Activated T-cell treated with anti-CD3 and anti-CD28 coated beads, Interleukin-2, amount 50 U/mL, for 4 hours (primary cell): ENCODE data around the gene LARP4. TPM values are rescaled to one million over a fixed set of nuclear protein-coding genes. Genes with fewer than 3 reads are reported as not detected.
"Not testable (repeated sequence)": the region's sequence is repeated elsewhere in the genome, so short reads cannot be mapped to it uniquely, and the experiment has no call there.

ENCODE experiments used
- ATAC-seq, 2 donors: fragments of 200-7000 bp; cut with Tn5 transposase; one replicate each; pipeline ENCODE4 v1.10.0; 2021
- DNase-seq: peaks from one replicate; pipeline ENCODE4 v3.0.0-alpha.2; 2020
- H3K27me3 Mint-ChIP-seq: one replicate; pipeline ENCODE4 v1.8.0; 2021; ENCODE audit warnings: low read depth, mixed read lengths
- H3K36me3 Mint-ChIP-seq: one replicate; pipeline ENCODE4 v1.8.0; 2022; ENCODE audit warnings: mixed read lengths; ENCODE audit not compliant: insufficient read depth
- H3K4me1 Mint-ChIP-seq: one replicate; pipeline ENCODE4 v1.8.0; 2021; ENCODE audit warnings: low read depth, mixed read lengths
- H3K4me3 Mint-ChIP-seq: one replicate; pipeline ENCODE4 v1.8.0; 2021; ENCODE audit warnings: mild to moderate bottlenecking, moderate library complexity, mixed read lengths
- H3K9me3 Mint-ChIP-seq: one replicate; pipeline ENCODE4 v1.8.0; 2021; ENCODE audit warnings: mixed read lengths
- total RNA-seq, 3 donors: library from RNA; stranded (reverse); gene quantifications; one replicate each; pipeline ENCODE4 v1.2.1, GENCODE V29; 2021

LARP4 gene
- total RNA-seq, result 100 to 1,000 TPM; 113 to 133 (median 127) TPM

DNA sequence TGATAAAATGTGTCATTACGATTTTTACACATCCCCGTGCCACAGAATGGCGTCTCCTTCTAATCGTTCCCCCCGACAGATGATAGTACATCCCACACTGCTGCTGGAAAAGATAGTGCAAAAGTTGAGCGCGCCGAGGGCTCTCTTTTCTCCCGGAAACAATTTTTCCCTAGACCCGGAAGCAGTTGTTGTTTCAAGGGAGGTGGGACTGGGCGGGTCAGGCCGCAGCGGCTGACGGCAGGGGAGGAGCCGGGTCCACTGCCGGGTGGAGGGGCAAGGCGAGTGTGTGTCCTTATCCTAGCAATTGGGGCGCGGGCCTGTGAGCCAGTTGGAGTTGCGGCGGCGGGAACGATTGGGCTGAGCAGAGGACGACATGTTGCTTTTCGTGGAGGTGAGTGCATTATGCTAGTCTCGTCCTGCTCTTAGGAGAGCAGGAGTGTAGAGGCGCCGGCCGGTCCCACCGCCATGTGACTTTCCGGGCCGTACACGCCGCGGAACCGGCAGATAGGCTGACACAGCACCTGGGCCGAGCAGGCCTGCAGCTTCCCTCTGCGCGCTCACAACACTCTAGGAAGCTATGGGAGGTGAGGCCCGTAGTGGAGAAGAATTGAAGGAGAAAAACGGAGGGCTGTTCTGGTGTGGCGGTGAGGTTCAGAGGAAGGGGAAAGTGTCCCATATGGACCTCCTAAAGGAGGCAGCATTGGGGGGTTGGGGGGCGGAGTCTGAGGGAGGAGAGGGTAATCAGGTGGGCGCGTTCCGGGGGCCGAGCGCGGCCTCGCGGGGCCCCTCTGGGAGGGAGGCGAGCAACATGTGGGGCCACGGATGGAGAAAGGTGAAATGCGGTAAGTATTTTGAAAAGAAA, at the start of gene LARP4:
Gene LARP4 (plus strand): TSS at position 248 of the 862 bp plus-strand sequence. CDS start 126 bp downstream, at position 374.
- H3K27me3 Mint-ChIP-seq, result peaks cover 5% of the 10 kb centered on the region
- ATAC-seq (peak; percentile 96 to 97), DNase-seq (peak; percentile 83)
- peaks cover 4% of the 10 kb centered on the region for H3K9me3 Mint-ChIP-seq
- peaks cover 10% of the 10 kb centered on the region for H3K36me3 Mint-ChIP-seq
- H3K4me1 Mint-ChIP-seq, result peaks cover 33% of the 10 kb centered on the region
- peak within 1 kb of the TSS; percentile 96 for H3K4me3 Mint-ChIP-seq

GRCh38 chr12:50351120-50352043, 49.3 kb upstream of the LARP4 start:
- H3K9me3 Mint-ChIP-seq, result no peaks in the 10 kb centered on the region
- no peaks in the 10 kb centered on the region for H3K4me1 Mint-ChIP-seq
- no peaks in the 10 kb centered on the region for H3K27me3 Mint-ChIP-seq
- H3K4me3 Mint-ChIP-seq, result no peak overlapping the region
- H3K36me3 Mint-ChIP-seq, result no peaks in the 10 kb centered on the region
- DNase-seq (no peak), ATAC-seq (no peak)

DNA sequence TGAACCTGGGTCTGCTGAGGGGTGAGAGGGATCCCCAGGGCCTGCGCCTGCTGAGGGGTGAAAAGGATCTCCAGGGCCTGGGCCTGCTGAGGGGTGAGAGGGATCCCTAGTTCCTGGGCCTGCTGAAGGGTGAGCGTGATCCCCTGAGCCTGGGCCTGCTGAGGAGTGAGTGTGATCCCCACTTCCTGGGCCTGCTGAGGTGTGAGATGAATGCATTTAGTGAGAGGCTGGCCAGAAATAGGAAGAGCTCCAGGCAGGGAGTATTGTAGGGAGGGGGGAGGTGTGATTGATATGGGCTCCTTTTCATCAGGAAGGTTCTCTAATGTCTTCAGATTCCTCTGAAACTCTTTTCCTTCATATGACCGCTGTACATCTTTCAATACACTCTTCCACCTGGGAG, 47.3 kb upstream of the LARP4 start:
- DNase-seq (no peak), ATAC-seq (peak in 1 of 2 donors; percentile 34)
- H3K4me1 Mint-ChIP-seq, result no peaks in the 10 kb centered on the region
- no peaks in the 10 kb centered on the region for H3K27me3 Mint-ChIP-seq
- H3K9me3 Mint-ChIP-seq, result no peaks in the 10 kb centered on the region
- H3K36me3 Mint-ChIP-seq, result no peaks in the 10 kb centered on the region
- H3K4me3 Mint-ChIP-seq, result no peak overlapping the region

DNA sequence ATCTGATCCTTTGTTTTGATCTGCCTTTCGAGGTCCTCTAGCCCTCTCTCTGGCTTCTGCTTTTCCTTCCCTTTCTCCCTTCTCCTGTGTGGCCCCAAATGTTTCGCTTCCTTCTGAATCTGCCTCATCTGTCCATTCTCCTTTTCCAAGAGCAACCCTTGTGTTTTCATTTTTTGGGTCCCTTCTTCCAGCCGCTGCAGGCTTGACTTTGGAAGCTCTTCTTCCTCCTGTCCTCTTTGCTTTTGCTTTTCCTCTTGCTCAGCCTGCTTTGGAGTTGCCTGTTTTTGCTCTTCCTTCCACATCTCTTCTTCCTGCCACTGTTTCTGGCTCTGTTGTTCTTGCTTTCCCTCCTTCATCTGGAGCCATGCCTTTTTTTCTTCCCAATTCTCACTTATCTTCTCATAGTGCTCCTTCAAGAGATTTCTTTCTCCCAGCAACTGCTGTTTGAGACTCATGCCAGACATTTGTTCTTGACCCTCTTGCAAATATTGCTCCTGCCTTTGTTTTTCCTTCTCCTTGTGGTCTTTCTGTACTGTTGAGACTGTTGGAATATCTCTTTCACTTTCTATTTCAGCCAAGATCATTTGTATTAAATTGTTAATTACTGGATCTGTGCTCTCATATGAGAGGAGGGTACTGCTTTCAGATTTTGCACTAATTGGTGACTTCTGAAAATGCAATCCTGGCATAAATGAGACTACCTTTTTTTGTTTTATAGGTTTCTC, 46.7 kb upstream of the LARP4 start:
- H3K36me3 Mint-ChIP-seq, result no peaks in the 10 kb centered on the region
- H3K4me3 Mint-ChIP-seq, result no peak overlapping the region
- H3K27me3 Mint-ChIP-seq, result no peaks in the 10 kb centered on the region
- H3K4me1 Mint-ChIP-seq, result no peaks in the 10 kb centered on the region
- H3K9me3 Mint-ChIP-seq, result no peaks in the 10 kb centered on the region
- ATAC-seq, result no peak
- no peak for DNase-seq

GRCh38 chr12:50354908-50355307, 45.8 kb upstream of the LARP4 start:
- H3K4me3 Mint-ChIP-seq, result no peak overlapping the region
- no peaks in the 10 kb centered on the region for H3K36me3 Mint-ChIP-seq
- H3K27me3 Mint-ChIP-seq, result no peaks in the 10 kb centered on the region
- H3K4me1 Mint-ChIP-seq, result no peaks in the 10 kb centered on the region
- no peak for DNase-seq
- H3K9me3 Mint-ChIP-seq, result no peaks in the 10 kb centered on the region
- no peak for ATAC-seq

DNA sequence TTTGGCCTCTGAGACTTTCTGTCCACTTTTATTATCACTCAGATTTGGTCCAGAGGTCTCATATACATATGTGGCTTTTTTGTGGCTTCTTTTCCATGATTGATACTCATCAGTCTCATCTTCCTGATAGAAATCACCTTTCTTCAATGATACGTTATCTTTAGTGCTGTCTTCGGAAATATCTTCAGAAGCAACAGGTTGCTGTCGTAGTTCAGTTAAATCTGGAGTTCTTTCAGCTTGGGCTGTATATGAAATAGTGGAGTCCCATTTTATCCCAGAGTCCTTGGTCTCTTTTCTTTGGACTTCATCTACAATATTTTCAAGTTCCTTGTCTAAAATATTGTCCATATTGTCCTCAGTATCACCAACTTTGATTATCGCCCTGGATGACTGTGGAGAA, 45.3 kb upstream of the LARP4 start:
- Mint-ChIP-seq H3K4me1 (no peaks in the 10 kb centered on the region), H3K27me3 (no peaks in the 10 kb centered on the region), H3K4me3 (no peak overlapping the region), H3K9me3 (no peaks in the 10 kb centered on the region), H3K36me3 (no peaks in the 10 kb centered on the region)
- no peak for ATAC-seq
- DNase-seq, result no peak

DNA sequence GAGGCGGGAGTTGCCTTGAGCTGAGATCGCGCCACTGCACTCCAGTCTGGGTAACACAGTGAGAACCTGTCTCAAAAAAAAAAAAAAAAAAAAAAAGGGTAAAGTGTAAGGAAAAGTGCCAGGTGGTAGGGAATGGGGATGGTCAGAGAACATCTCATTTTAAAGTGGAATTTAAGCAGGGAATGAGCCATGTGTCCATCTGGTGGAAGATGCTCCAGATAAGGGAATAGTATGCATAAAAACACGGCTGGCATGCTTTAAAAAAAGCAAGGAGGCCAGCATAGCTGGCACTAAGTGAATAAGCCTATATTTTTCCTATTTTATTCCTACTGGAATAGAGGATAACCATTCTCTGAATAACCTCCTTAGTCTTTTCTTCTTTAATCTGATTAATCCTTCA, 38.0 kb upstream of the LARP4 start:
- H3K9me3 Mint-ChIP-seq, result no peaks in the 10 kb centered on the region
- H3K4me1 Mint-ChIP-seq, result no peaks in the 10 kb centered on the region
- H3K36me3 Mint-ChIP-seq, result no peaks in the 10 kb centered on the region
- H3K4me3 Mint-ChIP-seq, result no peak overlapping the region
- peaks cover 2% of the 10 kb centered on the region for H3K27me3 Mint-ChIP-seq
- ATAC-seq (no peak), DNase-seq (no peak)

- no peaks in the 10 kb centered on the region for H3K9me3 Mint-ChIP-seq
- no peak overlapping the region for H3K4me3 Mint-ChIP-seq
- H3K36me3 Mint-ChIP-seq, result no peaks in the 10 kb centered on the region
- H3K27me3 Mint-ChIP-seq, result peaks cover 2% of the 10 kb centered on the region
- DNase-seq (no peak), ATAC-seq (no peak)
- no peaks in the 10 kb centered on the region for H3K4me1 Mint-ChIP-seq
These were observed 37.5 kb upstream of the LARP4 start for GRCh38 chr12:50363141-50363540.

- no peak for ATAC-seq
- H3K36me3 Mint-ChIP-seq, result no peaks in the 10 kb centered on the region
- H3K27me3 Mint-ChIP-seq, result no peaks in the 10 kb centered on the region
- no peaks in the 10 kb centered on the region for H3K4me1 Mint-ChIP-seq
- no peaks in the 10 kb centered on the region for H3K9me3 Mint-ChIP-seq
- H3K4me3 Mint-ChIP-seq, result no peak overlapping the region
- no peak for DNase-seq
These were observed 34.8 kb upstream of the LARP4 start for GRCh38 chr12:50365709-50366406.

GRCh38 chr12:50370672-50371071, 30.0 kb upstream of the LARP4 start:
- not testable (repeated sequence) for ATAC-seq, H3K27me3 Mint-ChIP-seq, H3K36me3 Mint-ChIP-seq, H3K9me3 Mint-ChIP-seq, DNase-seq, H3K4me1 Mint-ChIP-seq, H3K4me3 Mint-ChIP-seq

DNA sequence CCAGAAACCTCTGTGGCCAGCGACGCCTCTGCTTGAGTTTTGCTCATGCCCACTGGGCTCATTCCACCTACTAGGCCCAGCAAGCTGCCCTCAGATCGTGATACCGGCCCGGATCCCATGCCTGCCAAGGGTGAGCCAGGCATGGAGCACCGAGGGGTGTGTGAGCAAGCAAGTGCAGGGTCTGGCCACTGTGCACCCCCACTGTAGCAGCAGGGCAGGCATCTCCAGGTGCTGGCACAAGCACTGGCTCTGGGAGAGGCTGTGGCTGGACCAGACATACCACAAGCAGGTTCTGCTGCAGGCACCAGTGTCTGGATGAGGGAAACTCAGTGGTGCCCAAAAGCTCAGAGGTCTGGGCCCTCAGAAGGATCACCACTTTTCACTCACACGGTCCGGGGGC, 24.9 kb upstream of the LARP4 start:
- Mint-ChIP-seq H3K4me1 (no peaks in the 10 kb centered on the region), H3K27me3 (no peaks in the 10 kb centered on the region), H3K4me3 (no peak overlapping the region), H3K9me3 (no peaks in the 10 kb centered on the region), H3K36me3 (no peaks in the 10 kb centered on the region)
- DNase-seq, result no peak
- ATAC-seq, result no peak

GRCh38 chr12:50380761-50381325, 19.8 kb upstream of the LARP4 start:
- no peak for DNase-seq
- ATAC-seq, result no peak
- Mint-ChIP-seq H3K36me3 (no peaks in the 10 kb centered on the region), H3K4me3 (no peak overlapping the region), H3K27me3 (no peaks in the 10 kb centered on the region), H3K4me1 (no peaks in the 10 kb centered on the region), H3K9me3 (no peaks in the 10 kb centered on the region)

- H3K36me3 Mint-ChIP-seq, result no peaks in the 10 kb centered on the region
- no peak overlapping the region for H3K4me3 Mint-ChIP-seq
- DNase-seq (no peak), ATAC-seq (no peak)
- no peaks in the 10 kb centered on the region for H3K4me1 Mint-ChIP-seq
- H3K9me3 Mint-ChIP-seq, result no peaks in the 10 kb centered on the region
- H3K27me3 Mint-ChIP-seq, result no peaks in the 10 kb centered on the region
These were observed 13.2 kb upstream of the LARP4 start for GRCh38 chr12:50387487-50387886.
